Loucy (cell line): Measurements from ENCODE around the gene DPF1.

ENCODE experiments used
- H2AFZ ChIP-seq: fragments of 200-600 bp; sonication (generic); 2 replicates; pipeline ENCODE4 v1.6.0; 2016; ENCODE audit warnings: antibody characterized with exemption, mild to moderate bottlenecking, low read length, moderate library complexity
- H3F3A ChIP-seq: fragments of 200-600 bp; 2 replicates; pipeline ENCODE4 v1.6.0; 2016; ENCODE audit warnings: antibody characterized with exemption, low read depth, mild to moderate bottlenecking
- H3K27me3 ChIP-seq: fragments of 200-600 bp; sonication (generic); 2 replicates; pipeline ENCODE4 v1.6.1; 2014; ENCODE audit warnings: low read length, mild to moderate bottlenecking; ENCODE audit not compliant: insufficient read depth, poor library complexity, severe bottlenecking
- H3K36me3 ChIP-seq: fragments of 200-600 bp; sonication (generic); 2 replicates; pipeline ENCODE4 v1.6.1; 2016; ENCODE audit warnings: low read length; ENCODE audit not compliant: insufficient read depth
- H3K4me1 ChIP-seq: fragments of 200-600 bp; sonication (generic); 2 replicates; pipeline ENCODE4 v1.5.1; 2014; ENCODE audit warnings: low read length, mild to moderate bottlenecking; ENCODE audit not compliant: insufficient read depth, poor library complexity, severe bottlenecking
- H3K4me2 ChIP-seq: fragments of 200-600 bp; sonication (generic); 2 replicates; pipeline ENCODE4 v1.6.0; 2014; ENCODE audit warnings: antibody characterized with exemption, low read length, low read depth, mild to moderate bottlenecking; ENCODE audit not compliant: poor library complexity, severe bottlenecking
- H3K4me3 ChIP-seq: fragments of 200-600 bp; sonication (generic); 2 replicates; pipeline ENCODE4 v1.5.1; 2014; ENCODE audit warnings: low read length, mild to moderate bottlenecking, mixed read lengths; ENCODE audit not compliant: poor library complexity, severe bottlenecking
- H3K79me2 ChIP-seq: fragments of 200-600 bp; sonication (generic); 2 replicates; pipeline ENCODE4 v1.6.1; 2014; ENCODE audit warnings: low read length; ENCODE audit not compliant: insufficient read depth
- H3K9ac ChIP-seq: fragments of 200-600 bp; sonication (generic); 2 replicates; pipeline ENCODE4 v1.6.0; 2014; ENCODE audit warnings: mild to moderate bottlenecking, low read depth, low read length, moderate library complexity; ENCODE audit not compliant: poor library complexity, severe bottlenecking
- H3K9me2 ChIP-seq: fragments of 200-600 bp; sonication (generic); replicated peaks from 2 replicates; pipeline ENCODE4 v1.6.1; 2016; ENCODE audit warnings: low read depth, low read length, mixed read lengths
- H3K9me3 ChIP-seq: fragments of 200-600 bp; sonication (generic); 2 replicates; pipeline ENCODE4 v1.6.1; 2014; ENCODE audit warnings: mild to moderate bottlenecking, antibody characterized with exemption, low read length, low read depth; ENCODE audit not compliant: insufficient read depth
- H4K20me1 ChIP-seq: fragments of 200-600 bp; sonication (generic); 2 replicates; pipeline ENCODE4 v1.6.0; 2014; ENCODE audit warnings: antibody characterized with exemption, low read length, mild to moderate bottlenecking; ENCODE audit not compliant: insufficient read depth, poor library complexity, severe bottlenecking
- EZH2phosphoT487 ChIP-seq: fragments of 200-600 bp; IDR thresholded peaks from 2 replicates; pipeline ENCODE4 v1.6.1; 2018; ENCODE audit warnings: antibody characterized with exemption, mild to moderate bottlenecking, moderate library complexity, borderline replicate concordance
- TF ChIP-seq, protein P1 (sequence below): fragments of 200-600 bp; sonication (generic); conservative IDR thresholded peaks from 2 replicates; pipeline ENCODE4 v1.5.1; 2014; ENCODE audit warnings: mild to moderate bottlenecking, antibody characterized with exemption, low read length

The DPF1 gene

DNA sequence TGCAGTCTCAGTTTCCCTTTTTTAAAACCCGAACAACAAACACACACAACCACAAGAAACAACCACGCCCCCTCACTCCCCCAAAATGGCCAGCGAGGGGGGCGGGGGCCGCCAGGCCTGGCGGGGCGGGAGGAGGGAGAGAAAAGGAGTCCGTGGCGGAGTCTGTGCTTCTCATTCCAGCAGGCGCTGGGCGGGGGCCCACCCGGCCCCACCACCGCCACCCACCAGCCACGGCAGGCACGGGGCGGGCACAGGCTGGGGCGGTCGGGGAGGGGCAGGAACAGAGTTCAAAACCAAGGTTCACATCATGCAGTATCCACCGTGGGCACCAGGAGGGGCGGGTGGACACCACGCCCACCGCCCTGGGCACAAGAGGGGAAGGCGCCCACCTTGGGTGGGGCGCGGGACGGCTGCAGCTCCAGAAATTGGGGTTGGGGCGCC lies 12.9 kb downstream of the DPF1 start:
- peaks cover 7% of the 10 kb centered on the region for H3K4me1 ChIP-seq

DNA sequence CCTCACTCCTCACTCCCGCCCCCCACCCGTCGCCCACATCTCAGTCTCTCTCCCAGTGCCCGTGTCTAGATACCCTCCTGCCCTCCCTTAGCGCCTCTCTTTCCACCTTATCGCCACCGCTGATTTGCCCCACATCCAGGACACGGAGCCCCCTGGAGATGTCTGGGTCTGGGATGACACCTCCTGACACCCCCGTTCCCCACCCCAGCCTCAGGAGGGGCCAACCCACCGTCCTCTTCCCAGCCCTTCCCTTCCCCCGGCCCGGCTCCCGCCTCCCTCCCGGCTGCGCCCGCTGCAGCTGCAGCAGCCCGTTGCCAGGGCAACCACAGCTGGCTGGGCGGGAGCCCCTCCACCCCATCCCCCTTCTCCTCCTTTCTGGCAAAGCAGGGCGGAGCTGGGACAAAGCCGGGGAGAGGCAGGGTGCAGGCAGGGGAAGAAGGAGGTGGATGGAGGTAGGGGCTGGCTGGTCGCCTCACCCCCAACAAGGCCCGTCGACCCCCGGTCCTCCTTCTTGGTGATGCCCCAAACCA lies 13.5 kb downstream of the DPF1 start:
- no peaks in the 10 kb centered on the region for H4K20me1 ChIP-seq
- TF ChIP-seq, protein P1, sequence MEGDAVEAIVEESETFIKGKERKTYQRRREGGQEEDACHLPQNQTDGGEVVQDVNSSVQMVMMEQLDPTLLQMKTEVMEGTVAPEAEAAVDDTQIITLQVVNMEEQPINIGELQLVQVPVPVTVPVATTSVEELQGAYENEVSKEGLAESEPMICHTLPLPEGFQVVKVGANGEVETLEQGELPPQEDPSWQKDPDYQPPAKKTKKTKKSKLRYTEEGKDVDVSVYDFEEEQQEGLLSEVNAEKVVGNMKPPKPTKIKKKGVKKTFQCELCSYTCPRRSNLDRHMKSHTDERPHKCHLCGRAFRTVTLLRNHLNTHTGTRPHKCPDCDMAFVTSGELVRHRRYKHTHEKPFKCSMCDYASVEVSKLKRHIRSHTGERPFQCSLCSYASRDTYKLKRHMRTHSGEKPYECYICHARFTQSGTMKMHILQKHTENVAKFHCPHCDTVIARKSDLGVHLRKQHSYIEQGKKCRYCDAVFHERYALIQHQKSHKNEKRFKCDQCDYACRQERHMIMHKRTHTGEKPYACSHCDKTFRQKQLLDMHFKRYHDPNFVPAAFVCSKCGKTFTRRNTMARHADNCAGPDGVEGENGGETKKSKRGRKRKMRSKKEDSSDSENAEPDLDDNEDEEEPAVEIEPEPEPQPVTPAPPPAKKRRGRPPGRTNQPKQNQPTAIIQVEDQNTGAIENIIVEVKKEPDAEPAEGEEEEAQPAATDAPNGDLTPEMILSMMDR = no peak
- no peak for TF ChIP-seq EZH2phosphoT487
- no peak overlapping the region for H3K9ac ChIP-seq
- H3K36me3 ChIP-seq = no peaks in the 10 kb centered on the region
- peaks cover 7% of the 10 kb centered on the region for H3K4me1 ChIP-seq
- no peak overlapping the region for H2AFZ ChIP-seq
- H3K79me2 ChIP-seq = no peaks in the 10 kb centered on the region
- no peaks in the 10 kb centered on the region for H3K9me2 ChIP-seq
- no peaks in the 10 kb centered on the region for H3F3A ChIP-seq
- H3K4me2 ChIP-seq = no peak overlapping the region
- H3K4me3 ChIP-seq = no peak overlapping the region
- no peaks in the 10 kb centered on the region for H3K9me3 ChIP-seq
- no peaks in the 10 kb centered on the region for H3K27me3 ChIP-seq

More for the DNA sequence above, 12.9 kb downstream of the DPF1 start:
- Histone ChIP-seq H4K20me1 (no peaks in the 10 kb centered on the region), H3F3A (no peaks in the 10 kb centered on the region), H3K9me2 (no peaks in the 10 kb centered on the region), H3K4me2 (no peak overlapping the region), H3K79me2 (no peaks in the 10 kb centered on the region), H3K4me3 (no peak overlapping the region), H3K27me3 (no peaks in the 10 kb centered on the region), H3K9me3 (no peaks in the 10 kb centered on the region), H3K36me3 (no peaks in the 10 kb centered on the region), H3K9ac (no peak overlapping the region), H2AFZ (no peak overlapping the region)
- TF ChIP-seq EZH2phosphoT487 = no peak
- TF ChIP-seq, protein P1 = no peak

DNA sequence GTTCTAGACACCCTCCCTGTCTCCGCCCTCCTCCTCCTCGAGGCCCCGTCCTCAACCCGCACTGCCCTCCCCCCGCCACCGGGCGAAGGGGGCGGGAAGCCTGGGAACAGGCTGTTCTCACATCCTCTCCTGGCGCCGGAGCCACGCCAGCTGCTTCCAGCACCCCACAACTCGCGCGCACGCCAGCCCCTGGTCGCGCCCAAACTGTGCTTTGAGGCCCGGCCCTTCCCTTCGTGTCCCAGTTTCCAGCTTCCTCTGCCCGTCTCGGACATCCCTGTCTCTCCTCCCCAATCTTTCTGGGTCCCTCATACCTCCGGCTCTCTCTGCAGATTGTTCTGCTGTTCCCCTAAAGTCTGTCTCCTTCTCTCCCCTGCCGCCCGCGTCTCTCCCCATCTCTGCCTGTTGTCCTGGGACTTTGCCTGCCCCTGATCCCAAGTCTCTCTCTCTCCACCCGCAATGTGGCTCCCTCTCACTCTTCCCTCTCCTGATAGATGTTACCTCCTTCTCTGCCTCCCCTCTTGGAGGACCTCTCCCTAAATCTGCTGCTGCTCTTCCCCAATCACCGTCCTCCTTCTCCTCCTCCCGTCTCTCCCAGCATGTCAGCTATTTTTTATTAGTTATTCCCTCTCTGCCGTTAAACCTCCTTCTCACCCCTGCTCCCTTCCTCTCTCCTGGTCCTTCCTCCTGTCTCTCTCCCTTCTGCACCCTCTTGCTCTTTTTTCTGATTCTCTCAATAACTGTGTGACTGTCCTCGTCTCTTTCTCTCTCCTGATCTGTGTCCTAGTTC lies 14.2 kb downstream of the DPF1 start:
- H3K9ac ChIP-seq = no peak overlapping the region
- H4K20me1 ChIP-seq = no peaks in the 10 kb centered on the region
- TF ChIP-seq, protein P1 = 0 out of 2 replicates have a peak, but pooled peaks have one; percentile 8
- no peak for TF ChIP-seq EZH2phosphoT487
- no peak overlapping the region for H3K4me2 ChIP-seq
- no peaks in the 10 kb centered on the region for H3K9me3 ChIP-seq
- H3K36me3 ChIP-seq = no peaks in the 10 kb centered on the region
- no peaks in the 10 kb centered on the region for H3K27me3 ChIP-seq
- H2AFZ ChIP-seq = no peak overlapping the region
- no peaks in the 10 kb centered on the region for H3F3A ChIP-seq
- H3K79me2 ChIP-seq = no peaks in the 10 kb centered on the region
- H3K9me2 ChIP-seq = no peaks in the 10 kb centered on the region
- no peak overlapping the region for H3K4me3 ChIP-seq
- peaks cover 7% of the 10 kb centered on the region for H3K4me1 ChIP-seq
